ENCODE measurements around the gene MYOG. TPM values are rescaled to one million over a fixed set of nuclear protein-coding genes. Genes with fewer than 3 reads are reported as not detected.

MYOG gene
- polyA plus RNA-seq, 1 donor (not counting 4 experiments of a cell fraction or from before 2014, with no cell fraction given) = not detected

DNA sequence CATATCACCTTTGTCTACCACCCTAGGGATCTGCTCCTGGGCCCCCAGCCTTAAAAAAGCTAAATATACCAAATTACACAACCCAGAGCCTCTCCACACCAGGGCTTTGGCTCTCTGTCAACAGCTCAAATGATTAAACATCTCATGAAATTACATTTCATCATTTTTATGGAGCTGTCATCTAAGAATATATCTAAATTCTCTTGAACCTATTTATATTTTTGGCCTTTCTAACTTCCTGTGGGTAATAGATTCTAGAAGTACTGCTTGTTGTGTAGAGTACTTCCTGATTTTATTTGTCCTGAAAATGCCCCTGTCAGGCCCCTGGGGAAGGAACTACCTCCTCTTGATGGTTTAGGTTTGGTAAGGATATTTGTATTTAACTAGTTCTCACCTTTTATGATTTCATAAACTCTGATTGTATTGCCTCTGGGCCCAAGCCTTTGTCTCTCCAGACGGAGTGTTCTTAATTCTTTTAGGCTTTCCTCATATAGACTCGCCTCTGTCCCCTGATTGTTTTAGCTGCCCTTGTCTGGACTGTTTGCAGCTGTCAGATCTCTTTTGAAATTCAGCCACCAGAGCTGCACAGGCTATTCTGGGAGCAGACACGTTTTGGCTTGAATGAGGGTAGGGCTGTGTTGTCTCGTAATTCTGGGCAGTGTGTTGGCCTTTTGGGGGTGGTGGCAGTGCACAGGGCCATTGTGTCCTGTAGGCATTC lies 16.6 kb downstream of the MYOG start:
- Histone ChIP-seq H3K9me3 (ENCODE audit: control insufficient read depth, low read depth, low read length) (no peaks in the 10 kb centered on the region), H3K79me2 (ENCODE audit: control insufficient read depth, insufficient read depth, low read length) (no peaks in the 10 kb centered on the region), H3K9me1 (ENCODE audit: control insufficient read depth, extremely low read depth, insufficient read depth, low read length) (no peaks in the 10 kb centered on the region), H3K4me3 (ENCODE audit: control insufficient read depth in 2 of 3, extremely low read depth in 1 of 3, insufficient read depth in 2 of 3, low read depth in 1 of 3, low read length in 3 of 3) (no peak overlapping the region), H2AFZ (ENCODE audit: control insufficient read depth, low read length) (no peak overlapping the region), H3K36me3 (ENCODE audit: control insufficient read depth in 2 of 2, extremely low read depth in 1 of 2, insufficient read depth in 2 of 2, low read length in 2 of 2) (peaks cover 0 to 2% of the 10 kb centered on the region in 2 experiments), H3K4me1 (ENCODE audit: control insufficient read depth, extremely low read depth, insufficient read depth, low read length) (no peaks in the 10 kb centered on the region), H4K20me1 (ENCODE audit: control insufficient read depth, extremely low read depth, insufficient read depth, low read length) (no peaks in the 10 kb centered on the region), H3K4me2 (ENCODE audit: control insufficient read depth, extremely low read depth, insufficient read depth, low read depth, low read length) (no peak overlapping the region), H3K27me3 (ENCODE audit: control insufficient read depth, extremely low read depth, insufficient read depth, low read length) (peaks cover 23% of the 10 kb centered on the region), H3K9ac (ENCODE audit: control insufficient read depth, extremely low read depth, insufficient read depth, low read length) (no peak overlapping the region), H3K27ac (ENCODE audit: control insufficient read depth, insufficient read depth, low read length) (no peak overlapping the region)
- DNase-seq (ENCODE audit: low read depth, low spot score) (no peak), FAIRE-seq (no peak)
- TF ChIP-seq, protein P1, sequence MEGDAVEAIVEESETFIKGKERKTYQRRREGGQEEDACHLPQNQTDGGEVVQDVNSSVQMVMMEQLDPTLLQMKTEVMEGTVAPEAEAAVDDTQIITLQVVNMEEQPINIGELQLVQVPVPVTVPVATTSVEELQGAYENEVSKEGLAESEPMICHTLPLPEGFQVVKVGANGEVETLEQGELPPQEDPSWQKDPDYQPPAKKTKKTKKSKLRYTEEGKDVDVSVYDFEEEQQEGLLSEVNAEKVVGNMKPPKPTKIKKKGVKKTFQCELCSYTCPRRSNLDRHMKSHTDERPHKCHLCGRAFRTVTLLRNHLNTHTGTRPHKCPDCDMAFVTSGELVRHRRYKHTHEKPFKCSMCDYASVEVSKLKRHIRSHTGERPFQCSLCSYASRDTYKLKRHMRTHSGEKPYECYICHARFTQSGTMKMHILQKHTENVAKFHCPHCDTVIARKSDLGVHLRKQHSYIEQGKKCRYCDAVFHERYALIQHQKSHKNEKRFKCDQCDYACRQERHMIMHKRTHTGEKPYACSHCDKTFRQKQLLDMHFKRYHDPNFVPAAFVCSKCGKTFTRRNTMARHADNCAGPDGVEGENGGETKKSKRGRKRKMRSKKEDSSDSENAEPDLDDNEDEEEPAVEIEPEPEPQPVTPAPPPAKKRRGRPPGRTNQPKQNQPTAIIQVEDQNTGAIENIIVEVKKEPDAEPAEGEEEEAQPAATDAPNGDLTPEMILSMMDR (optimal IDR thresholded peaks at IDR 0.05 in 1 of 3, IDR thresholded peaks at IDR 0.05 in 1 of 3, conservative IDR thresholded peaks at IDR 0.05 in 1 of 3; ENCODE audit: extremely low read depth in 1 of 3, insufficient read depth in 2 of 3, low read length in 3 of 3) = no peak
- TF ChIP-seq EZH2 (IDR thresholded peaks at IDR 0.05; ENCODE audit: low read length) = no peak
- dilution Hi-C loops (cut with MboI; ENCODE audit: extremely low pct_ligation_motif_present, low sequenced_read_pairs) = no loop called here

DNA sequence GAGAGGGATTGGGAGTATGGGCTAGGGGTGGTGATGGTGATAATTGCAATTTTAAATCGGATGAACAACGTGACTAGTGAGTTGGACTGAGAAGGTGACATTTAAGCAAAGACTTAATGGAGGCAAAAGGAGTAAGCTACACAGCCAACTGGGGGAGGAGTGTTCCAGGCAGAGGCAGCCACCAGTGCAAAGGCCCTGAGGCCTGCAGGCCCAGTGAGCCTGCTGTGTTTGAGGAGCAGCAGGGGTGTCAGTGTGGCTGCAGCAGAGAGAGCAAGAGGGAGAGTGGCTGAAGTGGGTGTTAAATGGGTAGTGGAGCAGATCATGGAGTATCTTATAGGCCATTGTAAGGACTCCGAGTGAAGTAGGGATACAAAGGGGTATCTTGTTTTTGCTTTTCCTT lies 18.8 kb downstream of the MYOG start:
- no peak overlapping the region for H2AFZ ChIP-seq (ENCODE audit: control insufficient read depth, low read length)
- no peaks in the 10 kb centered on the region for H3K9me1 ChIP-seq (ENCODE audit: control insufficient read depth, extremely low read depth, insufficient read depth, low read length)
- H3K36me3 ChIP-seq (ENCODE audit: control insufficient read depth in 2 of 2, extremely low read depth in 1 of 2, insufficient read depth in 2 of 2, low read length in 2 of 2) = peaks cover 0 to 2% of the 10 kb centered on the region in 2 experiments
- H3K4me3 ChIP-seq (ENCODE audit: control insufficient read depth in 2 of 3, extremely low read depth in 1 of 3, insufficient read depth in 2 of 3, low read depth in 1 of 3, low read length in 3 of 3) = no peak overlapping the region
- H3K9ac ChIP-seq (ENCODE audit: control insufficient read depth, extremely low read depth, insufficient read depth, low read length) = no peak overlapping the region
- dilution Hi-C loops (cut with MboI; ENCODE audit: extremely low pct_ligation_motif_present, low sequenced_read_pairs) = no loop called here
- no peak overlapping the region for H3K27ac ChIP-seq (ENCODE audit: control insufficient read depth, insufficient read depth, low read length)
- DNase-seq (ENCODE audit: low read depth, low spot score) = no peak
- peaks cover 15% of the 10 kb centered on the region for H3K27me3 ChIP-seq (ENCODE audit: control insufficient read depth, extremely low read depth, insufficient read depth, low read length)
- TF ChIP-seq, protein P1 (optimal IDR thresholded peaks at IDR 0.05 in 1 of 3, IDR thresholded peaks at IDR 0.05 in 1 of 3, conservative IDR thresholded peaks at IDR 0.05 in 1 of 3; ENCODE audit: extremely low read depth in 1 of 3, insufficient read depth in 2 of 3, low read length in 3 of 3) = no peak
- TF ChIP-seq EZH2 (IDR thresholded peaks at IDR 0.05; ENCODE audit: low read length) = no peak
- H3K4me2 ChIP-seq (ENCODE audit: control insufficient read depth, extremely low read depth, insufficient read depth, low read depth, low read length) = no peak overlapping the region
- H4K20me1 ChIP-seq (ENCODE audit: control insufficient read depth, extremely low read depth, insufficient read depth, low read length) = no peaks in the 10 kb centered on the region
- no peaks in the 10 kb centered on the region for H3K79me2 ChIP-seq (ENCODE audit: control insufficient read depth, insufficient read depth, low read length)
- H3K4me1 ChIP-seq (ENCODE audit: control insufficient read depth, extremely low read depth, insufficient read depth, low read length) = no peaks in the 10 kb centered on the region
- no peaks in the 10 kb centered on the region for H3K9me3 ChIP-seq (ENCODE audit: control insufficient read depth, low read depth, low read length)
- FAIRE-seq = no peak
